ENCODE results near the gene GARNL3. TPM values are rescaled to one million over a fixed set of nuclear protein-coding genes. Genes with fewer than 3 reads are reported as not detected.

The GARNL3 gene
- total and polyA plus RNA-seq, 2 of the 13 experiments (the other 11 are each of a cell fraction or from before 2014, with no cell fraction given), result 3.9 to 11.0 TPM

DNA sequence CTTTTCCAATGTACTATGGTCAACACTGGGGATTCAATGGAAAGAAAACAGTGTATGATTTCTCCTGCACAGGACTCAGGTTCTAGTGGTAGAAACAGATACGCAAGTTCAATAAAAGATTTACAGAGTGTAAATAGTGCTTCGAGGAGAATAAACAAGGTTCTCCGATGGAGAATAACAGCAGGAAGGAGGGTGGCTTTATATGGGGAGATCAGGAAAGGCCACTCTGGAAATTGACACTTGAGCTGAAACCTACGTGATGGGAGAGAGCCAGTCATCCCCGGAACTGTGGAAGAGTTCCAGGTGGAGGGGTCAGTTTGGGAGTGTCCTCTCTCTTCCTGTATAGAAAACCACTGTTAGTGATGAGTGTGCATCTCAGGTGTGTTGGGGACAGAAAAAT is 65.9 kb downstream of the GARNL3 start:
- Histone ChIP-seq H4K20me1 (ENCODE audit: insufficient read depth, low read length) (no peaks in the 10 kb centered on the region), H3K27me3 (ENCODE audit: control insufficient read depth in 1 of 2, insufficient read depth in 2 of 2, low read length in 2 of 2) (no peaks in the 10 kb centered on the region; a peak in 1 of 5 replicates), H3K79me2 (ENCODE audit: insufficient read depth, low read length) (no peaks in the 10 kb centered on the region), H3K9ac (ENCODE audit: insufficient read depth, low read depth, low read length) (no peak overlapping the region), H3K9me3 (ENCODE audit: low read length) (no peaks in the 10 kb centered on the region), H3K4me1 (ENCODE audit: insufficient read depth, low read length) (peaks cover 8% of the 10 kb centered on the region), H3K4me3 (replicated peaks in 1 of 3; ENCODE audit: insufficient read depth in 1 of 3, low read depth in 2 of 3, low read length in 3 of 3) (no peak overlapping the region), H2AFZ (ENCODE audit: low read length) (no peak overlapping the region), H3K27ac (ENCODE audit: extremely low read length, insufficient read depth, low read length) (no peak overlapping the region), H3K4me2 (ENCODE audit: low read depth, low read length) (no peak overlapping the region), H3K36me3 (replicated peaks in 1 of 2; ENCODE audit: control insufficient read depth in 1 of 2, insufficient read depth in 2 of 2, low read length in 2 of 2) (no peaks in the 10 kb centered on the region; a peak in 1 of 5 replicates)
- DNase-seq (ENCODE audit: low spot score) (no peak), ATAC-seq (no peak), FAIRE-seq (no peak)
- CTCF ChIA-PET (ENCODE audit: low intra/inter-chr PET ratio, low total read pairs), result no interaction called here
- POLR2A ChIA-PET, result interaction anchor here (1.0 kb wide), 1 partner anchor 66 kb away, joined by 3 read pairs; the partner anchor contains the start of gene SLC2A8
- TF ChIP-seq, protein P1, sequence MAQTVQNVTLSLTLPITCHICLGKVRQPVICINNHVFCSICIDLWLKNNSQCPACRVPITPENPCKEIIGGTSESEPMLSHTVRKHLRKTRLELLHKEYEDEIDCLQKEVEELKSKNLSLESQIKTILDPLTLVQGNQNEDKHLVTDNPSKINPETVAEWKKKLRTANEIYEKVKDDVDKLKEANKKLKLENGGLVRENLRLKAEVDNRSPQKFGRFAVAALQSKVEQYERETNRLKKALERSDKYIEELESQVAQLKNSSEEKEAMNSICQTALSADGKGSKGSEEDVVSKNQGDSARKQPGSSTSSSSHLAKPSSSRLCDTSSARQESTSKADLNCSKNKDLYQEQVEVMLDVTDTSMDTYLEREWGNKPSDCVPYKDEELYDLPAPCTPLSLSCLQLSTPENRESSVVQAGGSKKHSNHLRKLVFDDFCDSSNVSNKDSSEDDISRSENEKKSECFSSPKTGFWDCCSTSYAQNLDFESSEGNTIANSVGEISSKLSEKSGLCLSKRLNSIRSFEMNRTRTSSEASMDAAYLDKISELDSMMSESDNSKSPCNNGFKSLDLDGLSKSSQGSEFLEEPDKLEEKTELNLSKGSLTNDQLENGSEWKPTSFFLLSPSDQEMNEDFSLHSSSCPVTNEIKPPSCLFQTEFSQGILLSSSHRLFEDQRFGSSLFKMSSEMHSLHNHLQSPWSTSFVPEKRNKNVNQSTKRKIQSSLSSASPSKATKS (CRISPR knock-in tag; IDR thresholded peaks at IDR 0.05), result no peak
- no peak for TF ChIP-seq ZBTB7A (CRISPR knock-in tag; IDR thresholded peaks at IDR 0.05)
- TF ChIP-seq MAZ (IDR thresholded peaks at IDR 0.05; ENCODE audit: borderline replicate concordance, low read depth, low read length), result no peak
- TF ChIP-seq MAZ (CRISPR knock-in tag; IDR thresholded peaks at IDR 0.05; ENCODE audit: low read depth), result no peak
- TF ChIP-seq ZKSCAN1 (IDR thresholded peaks at IDR 0.05; ENCODE audit: low read length), result no peak
- TF ChIP-seq ZBTB42 (CRISPR knock-in tag; IDR thresholded peaks at IDR 0.05), result no peak
- TF ChIP-seq ZNF496 (CRISPR knock-in tag; IDR thresholded peaks at IDR 0.05; ENCODE audit: insufficient replicate concordance), result no peak
- TF ChIP-seq ZNF703 (CRISPR knock-in tag; IDR thresholded peaks at IDR 0.05; ENCODE audit: borderline replicate concordance), result no peak
- TF ChIP-seq KAT2B (IDR thresholded peaks at IDR 0.05; ENCODE audit: borderline replicate concordance, low read depth, low read length), result no peak
- TF ChIP-seq TCF12 (IDR thresholded peaks at IDR 0.05), result no peak
- TF ChIP-seq TCF12 (CRISPR knock-in tag; IDR thresholded peaks at IDR 0.05), result no peak
- no peak for TF ChIP-seq ZNF546 (CRISPR knock-in tag; conservative IDR thresholded peaks at IDR 0.05)
- no peak for TF ChIP-seq ZNF282 (IDR thresholded peaks at IDR 0.05; ENCODE audit: partially characterized antibody)
- no peak for TF ChIP-seq ZNF264 (CRISPR knock-in tag; IDR thresholded peaks at IDR 0.05)
- TF ChIP-seq TBP (CRISPR knock-in tag; IDR thresholded peaks at IDR 0.05), result no peak
- TF ChIP-seq ZNF180 (CRISPR knock-in tag; IDR thresholded peaks at IDR 0.05; ENCODE audit: borderline replicate concordance, low read depth), result no peak
- no peak for TF ChIP-seq ZNF572 (CRISPR knock-in tag; IDR thresholded peaks at IDR 0.05)
- no peak for TF ChIP-seq ZNF564 (CRISPR knock-in tag; IDR thresholded peaks at IDR 0.05)
- intact Hi-C loops (cut with micrococcal nuclease; ENCODE audit: unreplicated experiment), result no loop called here
- 71% methylated on average over 5 of the region's 5 CpGs for WGBS (ENCODE audit: low lambda C conversion rate)
- in situ Hi-C loops (cut with HindIII; ENCODE audit: extremely low pct_ligation_motif_present, low pct_unique_long_range_greater_than_20kb), result no loop called here
- no TSS peak for BruUV-seq (replicated peaks)
